Astrocyte of the cerebellum (primary cell): ENCODE measurements around the gene STRADB.

ENCODE experiments used
- DNase-seq: peaks from one replicate; pipeline ENCODE4 v3.0.0-alpha.2; 2011; ENCODE audit warnings: low read depth
- H3K4me3 ChIP-seq: 2 replicates; pipeline ENCODE4 v1.5.1; 2011; ENCODE audit warnings: mild to moderate bottlenecking, low read depth, low read length, moderate library complexity
- in situ Hi-C: cut with HindIII; loops from 2 replicates; pipeline ENCODE4 v1.10.0; 2017; ENCODE audit warnings: low sequenced_read_pairs
- TF ChIP-seq, protein P1 (sequence below): IDR thresholded peaks from 2 replicates; pipeline ENCODE4 v1.5.1; 2012; ENCODE audit warnings: low read length, low read depth, moderate library complexity, mild to moderate bottlenecking; ENCODE audit errors: missing control alignments

STRADB gene

DNA sequence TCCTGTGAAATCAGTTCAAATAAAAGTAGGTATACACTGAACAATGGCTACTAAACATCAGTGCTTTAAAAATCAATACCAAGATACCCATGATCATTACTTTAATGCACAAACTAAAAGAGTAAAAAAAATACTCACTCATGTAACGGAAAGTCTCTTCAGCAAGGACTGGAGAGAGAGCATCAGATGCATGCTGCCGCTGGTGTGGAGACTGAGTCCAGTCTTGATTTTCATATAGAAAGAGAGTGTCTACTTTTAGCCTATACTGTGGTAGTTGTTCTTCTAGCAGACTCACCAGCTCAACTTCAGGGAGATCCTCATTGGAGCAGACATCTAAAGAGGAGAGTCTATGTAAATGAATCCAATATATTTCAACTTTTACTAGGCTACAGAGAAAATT lies 44.3 kb upstream of the STRADB start:
- in situ Hi-C loops = no loop called here
- no peak overlapping the region for H3K4me3 ChIP-seq
- TF ChIP-seq, protein P1, sequence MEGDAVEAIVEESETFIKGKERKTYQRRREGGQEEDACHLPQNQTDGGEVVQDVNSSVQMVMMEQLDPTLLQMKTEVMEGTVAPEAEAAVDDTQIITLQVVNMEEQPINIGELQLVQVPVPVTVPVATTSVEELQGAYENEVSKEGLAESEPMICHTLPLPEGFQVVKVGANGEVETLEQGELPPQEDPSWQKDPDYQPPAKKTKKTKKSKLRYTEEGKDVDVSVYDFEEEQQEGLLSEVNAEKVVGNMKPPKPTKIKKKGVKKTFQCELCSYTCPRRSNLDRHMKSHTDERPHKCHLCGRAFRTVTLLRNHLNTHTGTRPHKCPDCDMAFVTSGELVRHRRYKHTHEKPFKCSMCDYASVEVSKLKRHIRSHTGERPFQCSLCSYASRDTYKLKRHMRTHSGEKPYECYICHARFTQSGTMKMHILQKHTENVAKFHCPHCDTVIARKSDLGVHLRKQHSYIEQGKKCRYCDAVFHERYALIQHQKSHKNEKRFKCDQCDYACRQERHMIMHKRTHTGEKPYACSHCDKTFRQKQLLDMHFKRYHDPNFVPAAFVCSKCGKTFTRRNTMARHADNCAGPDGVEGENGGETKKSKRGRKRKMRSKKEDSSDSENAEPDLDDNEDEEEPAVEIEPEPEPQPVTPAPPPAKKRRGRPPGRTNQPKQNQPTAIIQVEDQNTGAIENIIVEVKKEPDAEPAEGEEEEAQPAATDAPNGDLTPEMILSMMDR = no peak
- no peak for DNase-seq

DNA sequence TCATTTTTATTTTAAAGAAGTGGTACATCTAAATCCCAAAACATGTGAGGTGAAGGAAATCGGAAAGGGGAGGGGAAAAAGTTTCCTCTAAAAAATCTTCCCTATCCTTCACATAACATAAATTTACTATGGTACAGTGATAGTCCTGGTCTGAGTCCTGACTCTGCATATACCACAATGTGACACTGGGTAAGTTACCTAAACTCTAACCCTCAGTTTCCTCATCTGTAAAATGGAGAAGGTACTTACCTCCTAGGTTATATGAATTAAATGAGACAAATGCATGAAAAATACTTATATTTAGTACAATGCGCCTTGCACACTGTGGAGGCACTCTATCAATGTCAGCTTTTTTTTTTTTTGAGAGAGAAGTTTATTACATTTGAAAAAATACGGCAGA lies 42.6 kb upstream of the STRADB start:
- H3K4me3 ChIP-seq = no peak overlapping the region
- in situ Hi-C loops = no loop called here
- DNase-seq = no peak
- TF ChIP-seq, protein P1 = no peak

DNA sequence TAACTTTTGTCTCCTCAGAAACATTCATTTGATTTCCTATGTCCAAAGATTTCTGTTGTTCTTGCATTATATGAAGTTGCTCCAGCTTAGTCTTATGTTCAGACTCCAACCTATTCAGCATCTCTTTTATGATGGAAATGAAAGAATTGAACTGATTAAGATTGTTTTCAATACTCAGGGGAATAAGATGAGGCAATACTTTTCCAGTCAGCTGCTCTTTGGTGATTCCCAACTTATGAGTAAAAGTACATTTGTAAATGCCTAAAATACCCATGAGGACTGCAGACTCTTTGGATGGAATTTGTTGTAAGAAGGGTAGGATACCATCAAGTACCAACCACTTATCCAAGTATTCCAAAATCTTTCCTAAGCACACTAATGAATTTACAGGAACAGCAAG lies 40.1 kb upstream of the STRADB start:
- TF ChIP-seq, protein P1 = no peak
- in situ Hi-C loops = no loop called here
- no peak for DNase-seq
- no peak overlapping the region for H3K4me3 ChIP-seq

DNA sequence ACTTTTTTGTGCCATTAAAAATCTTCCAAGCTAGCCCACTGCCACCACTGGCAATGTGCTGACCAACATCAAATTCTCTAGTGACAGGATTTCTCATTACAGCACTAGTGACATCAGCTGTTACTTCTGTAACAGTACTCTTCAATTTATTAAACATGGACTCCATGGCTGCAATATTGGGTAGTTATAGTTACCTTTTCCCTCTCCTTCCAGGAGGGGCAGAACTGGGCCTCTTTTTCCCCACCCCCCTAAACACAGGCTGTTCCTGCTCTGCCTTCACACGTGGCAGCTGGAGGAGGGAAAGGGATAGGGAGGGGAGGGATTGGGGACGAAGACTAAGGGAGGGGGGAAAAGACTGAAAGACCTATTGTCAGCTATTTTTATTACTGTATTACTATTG lies 38.4 kb upstream of the STRADB start:
- in situ Hi-C loops = no loop called here
- DNase-seq = no peak
- TF ChIP-seq, protein P1 = peak; percentile 7
- no peak overlapping the region for H3K4me3 ChIP-seq

DNA sequence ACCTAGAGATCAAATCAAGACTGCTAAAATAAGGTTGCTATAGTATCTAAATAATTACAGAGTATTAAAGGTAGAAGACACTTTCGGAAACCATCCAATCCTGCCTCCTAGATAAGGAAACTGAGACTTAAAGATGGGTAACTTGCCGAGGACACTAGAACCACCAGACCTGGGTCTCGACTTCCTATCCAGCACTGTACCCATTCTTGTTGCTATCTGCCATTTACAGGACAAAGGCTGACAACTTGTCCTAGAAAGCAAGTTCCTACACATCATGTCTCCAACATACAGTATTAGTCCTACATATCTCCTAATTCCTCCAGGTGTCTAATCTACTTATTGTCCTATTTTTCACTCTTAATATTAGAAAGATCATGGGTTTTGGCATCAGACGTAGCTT lies 38.0 kb upstream of the STRADB start:
- in situ Hi-C loops = no loop called here
- TF ChIP-seq, protein P1 = no peak
- DNase-seq = no peak
- no peak overlapping the region for H3K4me3 ChIP-seq

DNA sequence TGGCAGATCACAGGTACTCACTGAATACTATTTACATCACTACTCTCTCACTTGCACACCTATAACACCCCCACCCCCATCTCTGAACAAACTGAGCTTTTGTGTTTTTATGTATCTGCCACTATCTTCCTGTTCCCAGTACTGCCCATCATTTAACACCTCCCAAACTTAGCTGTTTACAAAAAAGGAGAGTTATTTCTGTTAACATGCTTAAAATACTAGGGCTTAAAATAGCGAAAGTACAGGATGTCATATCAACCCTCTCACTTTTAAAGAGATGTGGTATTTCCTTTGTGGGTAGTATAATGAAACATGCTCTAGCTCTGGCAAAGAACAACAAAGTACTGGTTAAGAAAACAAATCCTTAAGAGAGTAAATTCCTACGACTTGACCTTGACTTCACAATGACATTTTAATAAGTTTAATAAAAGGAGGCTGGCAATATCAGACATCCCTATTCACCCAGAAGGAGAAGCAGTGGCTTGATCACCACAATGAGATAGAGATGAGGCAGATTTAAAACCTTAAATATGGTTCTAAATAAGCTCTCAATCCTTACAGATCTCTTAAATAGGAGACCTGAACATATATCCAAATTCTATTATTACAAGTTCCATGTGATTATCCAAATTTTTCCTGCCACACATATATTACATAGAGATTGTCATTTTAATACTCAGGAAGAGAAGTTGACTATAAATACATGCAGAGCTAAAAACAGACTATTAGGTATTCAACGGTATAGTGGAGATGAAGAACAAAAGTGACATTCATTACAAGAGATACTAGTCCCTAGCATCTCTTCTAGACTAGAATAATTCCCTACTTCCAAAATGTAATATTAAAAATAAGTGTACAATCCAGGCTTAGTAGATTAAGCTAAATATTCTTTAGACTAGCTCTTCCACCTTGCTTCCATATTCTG lies 37.2 kb upstream of the STRADB start:
- peak; percentile 41 for DNase-seq
- H3K4me3 ChIP-seq = no peak overlapping the region
- TF ChIP-seq, protein P1 = no peak
- in situ Hi-C loops = no loop called here
